Prostate gland (tissue), 2 donors: Measurements from ENCODE around the gene TTC27.

ENCODE experiments used
- POLR2A ChIP-seq: fragments of 450-650 bp; IDR thresholded peaks from one replicate; pipeline ENCODE4 v1.6.1; 2016; ENCODE audit warnings: antibody characterized with exemption, mild to moderate bottlenecking
- POLR2AphosphoS5 ChIP-seq: sonication (generic); formaldehyde crosslinking; IDR thresholded peaks from one replicate; pipeline ENCODE4 v1.6.1; 2017; ENCODE audit warnings: antibody characterized with exemption
- TF ChIP-seq, protein P1 (sequence below), 4 experiments: fragments of 200-600 bp in 2 of 4; fragments of 450-650 bp in 2 of 4; sonication (generic) in 2 of 4; IDR thresholded peaks; 1 replicate in 3 of 4; 2 replicates in 1 of 4; pipeline ENCODE4 v1.5.1; 2016 to 2019; ENCODE audit warnings: antibody characterized with exemption in 4 of 4, mild to moderate bottlenecking in 2 of 4, moderate library complexity in 2 of 4

DNA sequence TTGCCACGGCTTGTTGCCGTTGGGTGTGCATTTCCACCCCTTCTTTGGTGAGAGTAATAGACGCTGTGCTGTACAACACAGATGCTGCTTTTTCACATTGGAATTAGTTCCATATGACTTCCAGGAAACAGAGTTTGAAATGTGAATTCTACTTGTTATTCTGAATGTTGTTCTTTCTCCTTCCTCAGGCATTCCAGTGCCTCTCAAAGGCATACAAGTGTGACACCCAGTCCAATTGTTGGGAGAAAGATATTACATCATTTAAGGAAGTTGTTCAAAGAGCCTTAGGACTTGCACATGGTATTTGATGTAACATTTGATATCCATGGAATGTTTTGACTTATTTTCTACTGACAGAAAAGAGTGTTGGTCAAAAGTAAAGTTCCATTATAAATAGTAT is 184.5 kb downstream of the TTC27 start:
- TF ChIP-seq, protein P1, sequence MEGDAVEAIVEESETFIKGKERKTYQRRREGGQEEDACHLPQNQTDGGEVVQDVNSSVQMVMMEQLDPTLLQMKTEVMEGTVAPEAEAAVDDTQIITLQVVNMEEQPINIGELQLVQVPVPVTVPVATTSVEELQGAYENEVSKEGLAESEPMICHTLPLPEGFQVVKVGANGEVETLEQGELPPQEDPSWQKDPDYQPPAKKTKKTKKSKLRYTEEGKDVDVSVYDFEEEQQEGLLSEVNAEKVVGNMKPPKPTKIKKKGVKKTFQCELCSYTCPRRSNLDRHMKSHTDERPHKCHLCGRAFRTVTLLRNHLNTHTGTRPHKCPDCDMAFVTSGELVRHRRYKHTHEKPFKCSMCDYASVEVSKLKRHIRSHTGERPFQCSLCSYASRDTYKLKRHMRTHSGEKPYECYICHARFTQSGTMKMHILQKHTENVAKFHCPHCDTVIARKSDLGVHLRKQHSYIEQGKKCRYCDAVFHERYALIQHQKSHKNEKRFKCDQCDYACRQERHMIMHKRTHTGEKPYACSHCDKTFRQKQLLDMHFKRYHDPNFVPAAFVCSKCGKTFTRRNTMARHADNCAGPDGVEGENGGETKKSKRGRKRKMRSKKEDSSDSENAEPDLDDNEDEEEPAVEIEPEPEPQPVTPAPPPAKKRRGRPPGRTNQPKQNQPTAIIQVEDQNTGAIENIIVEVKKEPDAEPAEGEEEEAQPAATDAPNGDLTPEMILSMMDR (IDR thresholded peaks at IDR 0.05), result no peak
- no peak for TF ChIP-seq POLR2A
- no peak for TF ChIP-seq POLR2AphosphoS5
